ENCODE measurements around the gene KCTD4. TPM values are rescaled to one million over a fixed set of nuclear protein-coding genes. Genes with fewer than 3 reads are reported as not detected.

Gene KCTD4
- polyA plus RNA-seq, 1 experiment, result 0.14 TPM

DNA sequence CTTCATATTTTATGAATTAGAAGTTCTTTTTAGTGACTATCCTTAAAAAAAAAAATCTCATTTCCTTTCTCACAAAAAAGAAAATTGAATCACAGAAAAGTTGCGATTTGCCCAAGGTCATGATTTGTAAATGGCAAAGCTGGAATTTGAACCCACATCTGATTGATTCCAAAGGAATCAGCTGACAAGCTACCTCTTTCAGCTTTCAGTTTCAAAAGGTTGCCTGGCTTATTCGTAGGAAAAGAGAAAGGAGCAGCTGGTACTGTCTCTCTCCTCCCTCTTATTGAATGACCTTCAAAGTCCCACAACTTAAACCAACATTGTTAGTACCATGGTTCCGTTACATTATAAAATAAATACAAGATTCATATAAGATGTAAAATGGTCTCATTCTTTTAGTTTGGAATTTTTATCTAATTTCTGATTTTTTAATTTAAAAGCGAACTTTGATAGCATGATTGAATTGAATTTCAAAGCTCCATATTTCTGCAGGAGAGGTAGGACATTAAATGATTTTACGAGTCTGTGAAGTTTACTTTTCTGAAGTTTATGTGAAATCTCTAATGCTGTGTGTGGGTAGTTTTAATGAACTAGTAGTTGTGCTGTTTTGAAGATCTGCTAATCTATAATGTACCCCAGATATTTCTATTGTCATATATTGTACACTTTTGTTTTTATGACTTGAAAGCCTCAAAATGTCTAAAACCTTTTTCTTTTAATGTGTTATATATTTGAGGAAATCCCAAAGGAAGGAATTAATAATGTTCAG, 18.5 kb upstream of the KCTD4 start:
- CTCF ChIA-PET, result interaction anchor here (0.9 to 1.4 kb wide), 2 partner anchors 9 to 173 kb away, joined by 3 to 6 read pairs; no protein-coding TSS in a partner anchor
- Histone ChIP-seq H3K9me3 (ENCODE audit: control insufficient read depth, insufficient read depth, low read length) (no peaks in the 10 kb centered on the region), H3K27me3 (ENCODE audit: control insufficient read depth, insufficient read depth, low read length) (no peaks in the 10 kb centered on the region), H3K4me3 (ENCODE audit: low read depth, low read length) (no peak overlapping the region), H3K27ac (ENCODE audit: low read depth, low read length) (no peak overlapping the region)
- POLR2A ChIA-PET, result no interaction called here
- TF ChIP-seq, protein P1, sequence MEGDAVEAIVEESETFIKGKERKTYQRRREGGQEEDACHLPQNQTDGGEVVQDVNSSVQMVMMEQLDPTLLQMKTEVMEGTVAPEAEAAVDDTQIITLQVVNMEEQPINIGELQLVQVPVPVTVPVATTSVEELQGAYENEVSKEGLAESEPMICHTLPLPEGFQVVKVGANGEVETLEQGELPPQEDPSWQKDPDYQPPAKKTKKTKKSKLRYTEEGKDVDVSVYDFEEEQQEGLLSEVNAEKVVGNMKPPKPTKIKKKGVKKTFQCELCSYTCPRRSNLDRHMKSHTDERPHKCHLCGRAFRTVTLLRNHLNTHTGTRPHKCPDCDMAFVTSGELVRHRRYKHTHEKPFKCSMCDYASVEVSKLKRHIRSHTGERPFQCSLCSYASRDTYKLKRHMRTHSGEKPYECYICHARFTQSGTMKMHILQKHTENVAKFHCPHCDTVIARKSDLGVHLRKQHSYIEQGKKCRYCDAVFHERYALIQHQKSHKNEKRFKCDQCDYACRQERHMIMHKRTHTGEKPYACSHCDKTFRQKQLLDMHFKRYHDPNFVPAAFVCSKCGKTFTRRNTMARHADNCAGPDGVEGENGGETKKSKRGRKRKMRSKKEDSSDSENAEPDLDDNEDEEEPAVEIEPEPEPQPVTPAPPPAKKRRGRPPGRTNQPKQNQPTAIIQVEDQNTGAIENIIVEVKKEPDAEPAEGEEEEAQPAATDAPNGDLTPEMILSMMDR (IDR thresholded peaks at IDR 0.05; ENCODE audit: low read depth, low read length), result no peak
- DNase-seq (ENCODE audit: low read depth, low spot score), result no peak

DNA sequence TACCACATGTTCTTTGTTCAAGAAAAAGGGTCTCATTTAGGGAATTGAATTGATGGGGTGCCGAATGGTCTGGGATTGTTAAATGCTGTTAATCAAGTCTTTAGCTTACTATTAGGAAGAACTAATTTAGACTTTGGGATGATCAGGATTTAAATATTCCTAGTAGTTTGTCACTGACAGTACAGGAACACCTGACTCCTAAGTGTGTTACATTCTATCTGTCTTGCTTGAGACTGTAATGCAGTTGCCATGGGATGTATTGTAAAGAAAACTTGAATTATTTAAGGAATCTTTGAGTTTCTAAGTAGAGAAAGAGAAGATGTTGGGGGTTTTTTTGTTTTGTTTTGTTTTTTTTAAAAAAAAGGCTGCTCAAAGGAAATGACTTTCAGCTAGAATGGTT, 17.8 kb upstream of the KCTD4 start:
- H3K27ac ChIP-seq (ENCODE audit: low read depth, low read length), result no peak overlapping the region
- ChIA-PET POLR2A (no interaction called here), CTCF (interaction anchor here (0.9 to 1.4 kb wide), 2 partner anchors 9 to 172 kb away, joined by 3 to 6 read pairs; no protein-coding TSS in a partner anchor)
- no peak for DNase-seq (ENCODE audit: low read depth, low spot score)
- TF ChIP-seq, protein P1 (IDR thresholded peaks at IDR 0.05; ENCODE audit: low read depth, low read length), result no peak
- H3K9me3 ChIP-seq (ENCODE audit: control insufficient read depth, insufficient read depth, low read length), result no peaks in the 10 kb centered on the region
- H3K4me3 ChIP-seq (ENCODE audit: low read depth, low read length), result no peak overlapping the region
- no peaks in the 10 kb centered on the region for H3K27me3 ChIP-seq (ENCODE audit: control insufficient read depth, insufficient read depth, low read length)

DNA sequence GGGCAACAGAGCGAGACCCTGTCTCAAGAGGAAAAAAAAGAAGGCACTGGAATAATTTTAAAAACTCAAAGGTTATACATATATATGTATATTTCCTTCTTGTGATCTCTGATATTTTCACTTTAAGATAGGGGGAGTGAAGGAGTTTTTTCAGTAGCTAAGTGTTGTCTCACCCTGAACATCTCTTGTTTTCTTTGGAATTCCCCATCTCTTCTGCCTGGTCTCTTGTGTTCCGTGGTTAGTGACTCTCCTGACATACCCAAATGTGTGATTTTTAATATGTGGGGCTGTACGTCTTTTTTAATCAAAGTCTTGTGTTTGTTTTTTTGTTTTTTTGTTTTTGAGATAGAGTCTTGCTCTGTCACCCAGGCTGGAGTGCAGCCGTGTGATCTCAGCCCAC, 15.3 kb upstream of the KCTD4 start:
- DNase-seq (ENCODE audit: low read depth, low spot score), result no peak
- H3K27me3 ChIP-seq (ENCODE audit: control insufficient read depth, insufficient read depth, low read length), result no peaks in the 10 kb centered on the region
- H3K9me3 ChIP-seq (ENCODE audit: control insufficient read depth, insufficient read depth, low read length), result no peaks in the 10 kb centered on the region
- H3K27ac ChIP-seq (ENCODE audit: low read depth, low read length), result no peak overlapping the region
- CTCF ChIA-PET, result interaction anchor here (0.7 kb wide), 1 partner anchor 65 kb away, joined by 3 read pairs; no protein-coding TSS in a partner anchor
- TF ChIP-seq, protein P1 (IDR thresholded peaks at IDR 0.05; ENCODE audit: low read depth, low read length), result no peak
- POLR2A ChIA-PET, result no interaction called here
- no peak overlapping the region for H3K4me3 ChIP-seq (ENCODE audit: low read depth, low read length)

DNA sequence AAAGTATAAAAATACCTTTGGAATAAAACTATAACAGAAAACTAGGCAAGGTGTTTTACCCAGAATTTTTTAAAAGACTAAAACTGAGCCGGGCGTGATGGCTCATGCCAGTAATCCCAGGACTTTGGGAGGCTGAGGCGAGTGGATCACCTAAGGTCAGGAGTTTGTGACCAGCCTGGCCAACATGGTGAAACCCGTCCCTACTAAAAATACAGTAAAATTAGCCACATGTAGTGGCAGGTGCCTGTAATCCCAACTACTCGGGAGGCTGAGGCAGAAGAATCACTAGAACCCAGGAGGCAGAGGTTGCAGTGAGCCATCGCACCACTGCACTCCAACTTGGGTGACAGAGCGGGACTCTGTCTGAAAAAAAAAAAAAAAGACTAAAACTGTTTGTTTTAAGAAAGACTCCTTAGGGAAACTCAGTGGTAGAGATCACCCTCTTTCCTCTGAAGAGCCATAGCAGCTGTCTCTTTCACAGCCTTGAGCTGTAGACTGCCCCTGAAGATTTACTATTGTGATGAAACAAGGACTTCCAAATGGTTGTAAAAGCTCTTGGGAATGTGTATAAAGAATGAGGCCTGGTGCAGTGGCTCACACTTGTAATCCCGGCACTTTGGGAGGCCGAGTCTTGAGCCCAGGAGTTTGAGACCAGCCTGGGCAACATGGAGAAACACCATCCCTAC, 14.7 kb upstream of the KCTD4 start:
- Histone ChIP-seq H3K27ac (ENCODE audit: low read depth, low read length) (no peak overlapping the region), H3K4me3 (ENCODE audit: low read depth, low read length) (no peak overlapping the region), H3K27me3 (ENCODE audit: control insufficient read depth, insufficient read depth, low read length) (no peaks in the 10 kb centered on the region), H3K9me3 (ENCODE audit: control insufficient read depth, insufficient read depth, low read length) (no peaks in the 10 kb centered on the region)
- TF ChIP-seq, protein P1 (IDR thresholded peaks at IDR 0.05; ENCODE audit: low read depth, low read length), result no peak
- POLR2A ChIA-PET, result no interaction called here
- no peak for DNase-seq (ENCODE audit: low read depth, low spot score)
- CTCF ChIA-PET, result interaction anchor here (0.7 kb wide), 1 partner anchor 66 kb away, joined by 3 read pairs; no protein-coding TSS in a partner anchor

DNA sequence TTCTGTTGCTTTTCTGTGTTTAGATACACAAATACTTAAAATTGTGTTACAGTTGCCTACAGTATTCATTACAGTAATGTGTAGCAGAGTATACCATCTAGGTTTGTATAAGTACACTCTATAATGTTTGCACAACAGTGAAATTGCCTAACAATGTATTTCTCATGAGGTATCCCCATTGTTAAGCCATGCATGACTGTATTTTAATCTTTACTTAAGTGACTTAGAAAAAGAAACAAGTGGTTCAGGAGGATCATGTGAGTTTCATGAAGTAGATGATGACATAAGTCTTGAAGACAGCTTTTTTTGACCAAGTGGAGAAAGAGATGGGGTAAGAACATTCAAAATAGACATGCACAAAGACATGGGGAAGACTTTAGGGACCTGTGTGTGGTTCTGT, 8.4 kb upstream of the KCTD4 start:
- TF ChIP-seq, protein P1 (IDR thresholded peaks at IDR 0.05; ENCODE audit: low read depth, low read length), result no peak
- Histone ChIP-seq H3K9me3 (ENCODE audit: control insufficient read depth, insufficient read depth, low read length) (no peaks in the 10 kb centered on the region), H3K27me3 (ENCODE audit: control insufficient read depth, insufficient read depth, low read length) (no peaks in the 10 kb centered on the region), H3K27ac (ENCODE audit: low read depth, low read length) (no peak overlapping the region), H3K4me3 (ENCODE audit: low read depth, low read length) (no peak overlapping the region)
- ChIA-PET POLR2A (no interaction called here), CTCF (no interaction called here)
- DNase-seq (ENCODE audit: low read depth, low spot score), result no peak
